GM12878 (cell line): ENCODE data around the gene DZIP1L. TPM values are rescaled to one million over a fixed set of nuclear protein-coding genes. Genes with fewer than 3 reads are reported as not detected.

Source experiments
- ATAC-seq: fragments of 200-7000 bp; cut with Tn5 transposase; 3 replicates; pipeline ENCODE4 v1.9.1; 2020; ENCODE audit warnings: mild to moderate bottlenecking, moderate library complexity
- BruUV-seq: library from RNA; stranded (reverse); fragments of 400-500 nt; replicated peaks from 2 replicates; lab custom pipeline; 2021; lab: Mats Ljungman, UMichigan
- CTCF ChIA-PET: fragments of 300-600 bp; sonication (Branson Sonifier 250); formaldehyde crosslinking; extraction: SDS; loops from one replicate; lab custom pipeline; 2021; ENCODE audit warnings: inconsistent platforms; lab: Yijun Ruan, JAX
- POLR2A ChIA-PET: fragments of 350-600 bp; formaldehyde crosslinking; extraction: SDS; loops from one replicate; lab custom pipeline; 2021; ENCODE audit warnings: inconsistent platforms; lab: Charles Lee
- RAD21 ChIA-PET: fragments of 300-600 bp; sonication (Branson Sonifier 250); formaldehyde crosslinking; loops from one replicate; lab custom pipeline; 2023; ENCODE audit warnings: antibody characterized with exemption; ENCODE audit not compliant: unreplicated experiment; lab: Charles Lee
- SMC1A ChIA-PET: fragments of 300-600 bp; sonication (Branson Sonifier 250); formaldehyde crosslinking; loops from one replicate; lab custom pipeline; 2023; ENCODE audit not compliant: unreplicated experiment, uncharacterized antibody; lab: Charles Lee
- DNase-seq: peaks from one replicate; pipeline ENCODE4 v3.0.0-alpha.2; 2011; ENCODE audit warnings: low read depth, low spot score
- FAIRE-seq: peaks from 3 replicates; lab custom pipeline; 2011; peaks lifted over from hg19 to GRCh38; lab: Jason Lieb, UNC
- H2AFZ ChIP-seq: 2 replicates; pipeline ENCODE4 v1.6.0; 2011; ENCODE audit warnings: low read depth, low read length, control low read depth; ENCODE audit not compliant: control insufficient read depth
- H3K27ac ChIP-seq: 2 replicates; pipeline ENCODE4 v1.5.1; 2011; ENCODE audit warnings: control low read depth; ENCODE audit not compliant: control insufficient read depth, insufficient read depth
- H3K27me3 ChIP-seq, 2 experiments: replicated peaks in 1 of 2; 2 replicates each; pipeline versions ENCODE4 v1.6.0 to v1.6.1; 2011; ENCODE audit warnings: low read length in 1 of 2; ENCODE audit not compliant: control insufficient read depth in 2 of 2, insufficient read depth in 2 of 2
- H3K36me3 ChIP-seq, 2 experiments: 2 replicates each; pipeline ENCODE4 v1.5.1; 2011; ENCODE audit warnings: low read length in 1 of 2; ENCODE audit not compliant: control insufficient read depth in 2 of 2, insufficient read depth in 2 of 2
- H3K4me1 ChIP-seq: 2 replicates; pipeline ENCODE4 v1.6.1; 2011; ENCODE audit warnings: mild to moderate bottlenecking, low read length, moderate library complexity, mixed read lengths; ENCODE audit not compliant: control insufficient read depth, insufficient read depth
- H3K4me2 ChIP-seq: 2 replicates; pipeline ENCODE4 v1.6.0; 2011; ENCODE audit warnings: control low read depth; ENCODE audit not compliant: control insufficient read depth, insufficient read depth
- H3K4me3 ChIP-seq: fragments of 200-600 bp; sonication (generic); 2 replicates; pipeline ENCODE4 v1.5.1; 2016
- H3K79me2 ChIP-seq: 2 replicates; pipeline ENCODE4 v1.6.0; 2011; ENCODE audit warnings: low read length; ENCODE audit not compliant: control insufficient read depth, insufficient read depth
- H3K9ac ChIP-seq: 2 replicates; pipeline ENCODE4 v1.8.0; 2011; ENCODE audit warnings: low read length, control low read depth, mixed read lengths; ENCODE audit not compliant: control insufficient read depth, insufficient read depth
- H3K9me3 ChIP-seq: replicated peaks from 3 replicates; pipeline ENCODE4 v1.5.1; 2011; ENCODE audit warnings: mild to moderate bottlenecking, low read length; ENCODE audit not compliant: control insufficient read depth, insufficient read depth
- H4K20me1 ChIP-seq: 2 replicates; pipeline ENCODE4 v1.6.0; 2011; ENCODE audit not compliant: control insufficient read depth, insufficient read depth
- BRCA1 ChIP-seq: IDR thresholded peaks from 2 replicates; pipeline ENCODE4 v1.6.1; 2011; ENCODE audit warnings: low read depth, low read length, improper control_type of control experiment
- CREB1 ChIP-seq: IDR thresholded peaks from 2 replicates; pipeline ENCODE4 v1.6.1; 2012; ENCODE audit warnings: low read depth, mild to moderate bottlenecking, inconsistent platforms
- E4F1 ChIP-seq: fragments of 450-650 bp; IDR thresholded peaks from 2 replicates; pipeline ENCODE4 v1.6.1; 2018; ENCODE audit warnings: borderline replicate concordance, mild to moderate bottlenecking; ENCODE audit not compliant: partially characterized antibody
- NFXL1 ChIP-seq: fragments of 450-650 bp; IDR thresholded peaks from 2 replicates; pipeline ENCODE4 v1.6.1; 2017; ENCODE audit warnings: antibody characterized with exemption, mild to moderate bottlenecking, borderline replicate concordance
- NFYA ChIP-seq: IDR thresholded peaks from 2 replicates; pipeline ENCODE4 v1.6.1; 2011; ENCODE audit warnings: low read depth, mild to moderate bottlenecking, low read length, improper control_type of control experiment, borderline replicate concordance
- POLR2AphosphoS2 ChIP-seq: IDR thresholded peaks from 2 replicates; pipeline ENCODE4 v1.6.1; 2011; ENCODE audit warnings: low read depth, mild to moderate bottlenecking, low read length, improper control_type of control experiment, moderate library complexity
- RBBP5 ChIP-seq: fragments of 200-600 bp; sonication (generic); conservative IDR thresholded peaks from 2 replicates; pipeline ENCODE4 v1.6.1; 2016
- RELB ChIP-seq: fragments of 450-650 bp; IDR thresholded peaks from 2 replicates; pipeline ENCODE4 v1.6.1; 2017; ENCODE audit warnings: low read depth, mild to moderate bottlenecking, moderate library complexity
- SKIL ChIP-seq: fragments of 450-650 bp; IDR thresholded peaks from 2 replicates; pipeline ENCODE4 v1.6.1; 2017; ENCODE audit warnings: mild to moderate bottlenecking, low read depth, inconsistent platforms; ENCODE audit not compliant: poor library complexity, severe bottlenecking
- ZNF622 ChIP-seq: fragments of 450-650 bp; IDR thresholded peaks from 2 replicates; pipeline ENCODE4 v1.6.1; 2017; ENCODE audit warnings: mild to moderate bottlenecking, inconsistent platforms
- WGBS: methylation state at CpG from one replicate; pipeline ENCODE4 v1.1.6; 2016; ENCODE audit warnings: low lambda C conversion rate; ENCODE audit not compliant: insufficient replicate concordance, insufficient coverage; ENCODE audit errors: missing lambda C conversion rate; 5-methylcytosine and 5-hydroxymethylcytosine counted together
- in situ Hi-C: fragments of 300-500 bp; cut with MboI; formaldehyde crosslinking; loops from 9 replicates; pipeline ENCODE4 v1.14.3; 2018; ENCODE audit warnings: mixed read lengths
- intact Hi-C: fragments of 100-400 bp; cut with micrococcal nuclease; formaldehyde crosslinking; loops from one replicate; pipeline ENCODE4 v1.14.2; 2022; ENCODE audit not compliant: unreplicated experiment
- polyA plus RNA-seq, 11 experiments: library from polyadenylated mRNA; depleted of rRNA in 4 of 11; unstranded in 6 of 11; stranded (reverse) in 5 of 11; fragments of >200 nt; fragmentation: Nextera tagmentation in 4 of 11; fragmentation: Illumina TruSeq in 1 of 11; extraction: Ambion mirVana in 4 of 11; extraction: Trizol in 1 of 11; gene quantifications; 1 replicate in 1 of 11; 2 replicates in 10 of 11; pipeline versions ENCODE4 v1.2.1 to v1.2.3, GENCODE V29; 2011 to 2016; ENCODE audit warnings: inconsistent platforms in 2 of 11, missing spikeins in 2 of 11, low read depth in 1 of 11
- total RNA-seq, 4 experiments: library from RNA; depleted of rRNA in 3 of 4; stranded (reverse); fragments of >200 nt in 3 of 4; fragmentation: Illumina TruSeq in 1 of 4; extraction: Trizol in 1 of 4; gene quantifications; 2 replicates each; pipeline versions ENCODE4 v1.2.1 to v1.2.3, GENCODE V29; 2013 to 2021
- TF ChIP-seq, protein P1 (sequence below): fragments of 450-650 bp; IDR thresholded peaks from 2 replicates; pipeline ENCODE4 v1.6.1; 2018; ENCODE audit warnings: mild to moderate bottlenecking, low read depth, moderate library complexity; ENCODE audit not compliant: partially characterized antibody

The DZIP1L gene
- total and polyA plus RNA-seq, 10 of the 15 experiments (the other 5 are each of a cell fraction or from before 2014, with no cell fraction given): not detected

DNA sequence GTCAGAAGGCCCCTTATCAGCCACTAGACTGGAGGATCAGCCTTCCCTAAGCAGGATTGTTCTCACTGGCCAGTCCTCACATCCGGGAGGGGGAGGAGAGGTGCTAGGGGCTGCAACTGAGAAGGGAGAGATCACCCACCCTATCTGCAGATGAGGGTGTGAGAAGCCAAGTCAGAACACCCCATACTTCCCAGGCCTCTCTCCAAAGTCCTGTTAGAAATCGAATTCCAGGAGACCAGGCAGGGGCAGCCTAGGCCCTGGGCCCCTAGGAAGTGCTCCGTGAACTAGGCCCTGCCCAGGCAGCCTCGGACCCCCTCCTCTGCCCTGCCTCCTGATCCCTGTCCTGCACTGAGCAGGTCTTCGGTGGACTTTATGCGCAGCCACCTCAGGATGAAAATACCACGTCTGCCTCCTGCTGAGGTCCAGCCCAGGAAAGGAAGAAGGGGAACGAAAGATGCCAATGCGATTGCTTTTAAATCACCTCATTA, 933 bp downstream of the DZIP1L start:
- H3K27ac ChIP-seq: no peak overlapping the region
- DNase-seq (no peak), FAIRE-seq (no peak), ATAC-seq (no peak)
- SMC1A ChIA-PET: no interaction called here
- RAD21 ChIA-PET: no interaction called here
- no TSS peak for BruUV-seq
- H3K4me3 ChIP-seq: no peak overlapping the region
- no peaks in the 10 kb centered on the region for H4K20me1 ChIP-seq
- intact Hi-C loops: no loop called here
- in situ Hi-C loops: no loop called here
- H3K27me3 ChIP-seq: peaks cover 3 to 15% of the 10 kb centered on the region in 2 experiments
- CTCF ChIA-PET: no interaction called here
- POLR2A ChIA-PET: no interaction called here
- no peak overlapping the region; the same call in 1 of the 2 replicates for H3K4me2 ChIP-seq
- no peaks in the 10 kb centered on the region for H3K4me1 ChIP-seq
- H3K36me3 ChIP-seq: no peaks in the 10 kb centered on the region
- no peak overlapping the region for H3K9ac ChIP-seq
- 38% methylated on average over 9 of the region's 9 CpGs for WGBS
- H3K9me3 ChIP-seq: no peaks in the 10 kb centered on the region
- H3K79me2 ChIP-seq: no peaks in the 10 kb centered on the region
- no peak overlapping the region for H2AFZ ChIP-seq
- TF ChIP-seq NFXL1 (no peak), E4F1 (no peak), CREB1 (no peak), BRCA1 (no peak), POLR2AphosphoS2 (no peak), NFYA (no peak), SKIL (no peak), ZNF622 (no peak), RBBP5 (no peak), RELB (no peak)
- TF ChIP-seq, protein P1, sequence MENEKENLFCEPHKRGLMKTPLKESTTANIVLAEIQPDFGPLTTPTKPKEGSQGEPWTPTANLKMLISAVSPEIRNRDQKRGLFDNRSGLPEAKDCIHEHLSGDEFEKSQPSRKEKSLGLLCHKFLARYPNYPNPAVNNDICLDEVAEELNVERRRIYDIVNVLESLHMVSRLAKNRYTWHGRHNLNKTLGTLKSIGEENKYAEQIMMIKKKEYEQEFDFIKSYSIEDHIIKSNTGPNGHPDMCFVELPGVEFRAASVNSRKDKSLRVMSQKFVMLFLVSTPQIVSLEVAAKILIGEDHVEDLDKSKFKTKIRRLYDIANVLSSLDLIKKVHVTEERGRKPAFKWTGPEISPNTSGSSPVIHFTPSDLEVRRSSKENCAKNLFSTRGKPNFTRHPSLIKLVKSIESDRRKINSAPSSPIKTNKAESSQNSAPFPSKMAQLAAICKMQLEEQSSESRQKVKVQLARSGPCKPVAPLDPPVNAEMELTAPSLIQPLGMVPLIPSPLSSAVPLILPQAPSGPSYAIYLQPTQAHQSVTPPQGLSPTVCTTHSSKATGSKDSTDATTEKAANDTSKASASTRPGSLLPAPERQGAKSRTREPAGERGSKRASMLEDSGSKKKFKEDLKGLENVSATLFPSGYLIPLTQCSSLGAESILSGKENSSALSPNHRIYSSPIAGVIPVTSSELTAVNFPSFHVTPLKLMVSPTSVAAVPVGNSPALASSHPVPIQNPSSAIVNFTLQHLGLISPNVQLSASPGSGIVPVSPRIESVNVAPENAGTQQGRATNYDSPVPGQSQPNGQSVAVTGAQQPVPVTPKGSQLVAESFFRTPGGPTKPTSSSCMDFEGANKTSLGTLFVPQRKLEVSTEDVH: no peak
